HL-60 (cell line): Measurements from ENCODE around the gene BMX.

Source experiments
- CTCF ChIP-seq: IDR thresholded peaks from one replicate; pipeline ENCODE4 v1.5.1; 2011; ENCODE audit warnings: low read length, control low read depth, inconsistent platforms; ENCODE audit not compliant: insufficient read depth
- POLR2AphosphoS5 ChIP-seq: IDR thresholded peaks from 2 replicates; pipeline ENCODE4 v1.6.1; 2012; ENCODE audit warnings: low read depth
- SPI1 ChIP-seq: IDR thresholded peaks from 2 replicates; pipeline ENCODE4 v1.6.1; 2012; ENCODE audit warnings: low read depth, mild to moderate bottlenecking, borderline replicate concordance

GRCh38 chrX:15560924-15561323 lies 60.3 kb downstream of the BMX start:
- TF ChIP-seq POLR2AphosphoS5 (no peak), CTCF (no peak), SPI1 (no peak)
